Prostate gland (tissue), 2 donors: Measurements from ENCODE around the gene ADAMTS17.

Source experiments
- POLR2AphosphoS5 ChIP-seq: sonication (generic); formaldehyde crosslinking; IDR thresholded peaks from one replicate; pipeline ENCODE4 v1.6.1; 2017; ENCODE audit warnings: antibody characterized with exemption
- TF ChIP-seq, protein P1 (sequence below), 4 experiments: fragments of 200-600 bp in 2 of 4; fragments of 450-650 bp in 2 of 4; sonication (generic) in 2 of 4; IDR thresholded peaks; 1 replicate in 3 of 4; 2 replicates in 1 of 4; pipeline ENCODE4 v1.5.1; 2016 to 2019; ENCODE audit warnings: antibody characterized with exemption in 4 of 4, mild to moderate bottlenecking in 2 of 4, moderate library complexity in 2 of 4

DNA sequence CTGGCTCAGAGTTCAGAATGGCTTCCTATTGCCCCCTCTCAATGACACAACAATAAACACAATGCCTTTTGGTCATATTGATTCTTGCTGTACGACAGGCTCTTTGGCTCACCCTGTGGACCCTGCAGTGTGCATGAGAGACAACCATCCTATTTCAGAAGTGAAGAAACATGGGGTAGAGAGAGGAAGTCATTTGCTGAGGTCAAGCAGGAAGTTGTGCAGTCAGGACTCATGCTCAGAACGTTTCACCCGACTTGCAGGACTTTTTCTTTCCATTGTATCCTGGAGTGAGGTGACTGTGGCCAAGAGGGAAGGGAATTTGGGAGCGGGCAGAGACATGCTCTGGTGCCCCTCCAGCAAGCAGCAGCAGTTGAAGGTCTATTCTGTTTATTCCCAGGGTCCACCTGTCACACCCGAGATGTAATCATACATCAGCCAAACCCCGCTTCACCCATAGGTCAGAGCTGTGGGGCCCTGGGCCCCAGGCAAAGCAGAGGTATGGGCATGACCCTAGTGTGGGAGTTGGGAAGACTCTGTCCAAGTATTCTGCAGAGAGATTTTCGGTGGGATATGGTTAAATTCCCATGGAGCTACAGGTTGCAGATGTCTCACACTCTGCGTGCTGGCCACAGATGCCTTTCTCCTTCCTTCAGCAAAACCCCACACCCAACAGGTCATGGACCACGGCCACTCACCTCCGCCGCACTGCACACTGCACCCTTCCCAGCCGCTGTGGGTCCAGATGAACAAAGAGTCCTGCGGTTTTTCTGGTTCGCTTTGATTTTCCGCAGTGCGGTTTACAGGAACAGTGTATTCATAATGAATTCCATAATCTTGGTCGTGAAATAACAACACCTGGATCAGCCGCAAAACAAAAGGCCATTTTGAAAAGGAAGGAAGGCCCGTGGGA is 290.6 kb downstream of the ADAMTS17 start:
- TF ChIP-seq, protein P1, sequence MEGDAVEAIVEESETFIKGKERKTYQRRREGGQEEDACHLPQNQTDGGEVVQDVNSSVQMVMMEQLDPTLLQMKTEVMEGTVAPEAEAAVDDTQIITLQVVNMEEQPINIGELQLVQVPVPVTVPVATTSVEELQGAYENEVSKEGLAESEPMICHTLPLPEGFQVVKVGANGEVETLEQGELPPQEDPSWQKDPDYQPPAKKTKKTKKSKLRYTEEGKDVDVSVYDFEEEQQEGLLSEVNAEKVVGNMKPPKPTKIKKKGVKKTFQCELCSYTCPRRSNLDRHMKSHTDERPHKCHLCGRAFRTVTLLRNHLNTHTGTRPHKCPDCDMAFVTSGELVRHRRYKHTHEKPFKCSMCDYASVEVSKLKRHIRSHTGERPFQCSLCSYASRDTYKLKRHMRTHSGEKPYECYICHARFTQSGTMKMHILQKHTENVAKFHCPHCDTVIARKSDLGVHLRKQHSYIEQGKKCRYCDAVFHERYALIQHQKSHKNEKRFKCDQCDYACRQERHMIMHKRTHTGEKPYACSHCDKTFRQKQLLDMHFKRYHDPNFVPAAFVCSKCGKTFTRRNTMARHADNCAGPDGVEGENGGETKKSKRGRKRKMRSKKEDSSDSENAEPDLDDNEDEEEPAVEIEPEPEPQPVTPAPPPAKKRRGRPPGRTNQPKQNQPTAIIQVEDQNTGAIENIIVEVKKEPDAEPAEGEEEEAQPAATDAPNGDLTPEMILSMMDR (IDR thresholded peaks at IDR 0.05), result no peak
- no peak for TF ChIP-seq POLR2AphosphoS5
